Measurements from ENCODE around the gene BLOC1S5.
"Not testable (repeated sequence)": the region's sequence is repeated elsewhere in the genome, so short reads cannot be mapped to it uniquely, and the experiment has no call there.

DNA sequence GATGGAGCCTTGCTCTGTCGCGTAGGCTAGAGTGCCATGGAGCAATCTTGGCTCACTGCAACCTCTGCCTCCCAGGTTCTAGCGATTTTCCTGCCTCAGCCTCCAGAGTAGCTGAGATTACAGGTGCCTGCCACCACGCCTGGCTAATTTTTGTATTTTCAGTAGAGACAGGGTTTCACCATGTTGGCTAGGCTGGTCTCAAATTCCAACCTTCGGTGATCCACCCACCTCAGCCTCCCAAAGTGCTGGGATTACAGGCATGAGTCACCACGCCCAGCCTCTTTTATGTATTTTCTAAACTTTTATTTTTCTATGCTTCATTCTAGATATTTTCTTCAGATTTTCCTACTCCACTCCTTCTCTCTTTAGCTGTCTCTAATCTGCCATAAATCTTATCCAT is 80.2 kb downstream of the BLOC1S5 start:
- TF ChIP-seq, protein P1, sequence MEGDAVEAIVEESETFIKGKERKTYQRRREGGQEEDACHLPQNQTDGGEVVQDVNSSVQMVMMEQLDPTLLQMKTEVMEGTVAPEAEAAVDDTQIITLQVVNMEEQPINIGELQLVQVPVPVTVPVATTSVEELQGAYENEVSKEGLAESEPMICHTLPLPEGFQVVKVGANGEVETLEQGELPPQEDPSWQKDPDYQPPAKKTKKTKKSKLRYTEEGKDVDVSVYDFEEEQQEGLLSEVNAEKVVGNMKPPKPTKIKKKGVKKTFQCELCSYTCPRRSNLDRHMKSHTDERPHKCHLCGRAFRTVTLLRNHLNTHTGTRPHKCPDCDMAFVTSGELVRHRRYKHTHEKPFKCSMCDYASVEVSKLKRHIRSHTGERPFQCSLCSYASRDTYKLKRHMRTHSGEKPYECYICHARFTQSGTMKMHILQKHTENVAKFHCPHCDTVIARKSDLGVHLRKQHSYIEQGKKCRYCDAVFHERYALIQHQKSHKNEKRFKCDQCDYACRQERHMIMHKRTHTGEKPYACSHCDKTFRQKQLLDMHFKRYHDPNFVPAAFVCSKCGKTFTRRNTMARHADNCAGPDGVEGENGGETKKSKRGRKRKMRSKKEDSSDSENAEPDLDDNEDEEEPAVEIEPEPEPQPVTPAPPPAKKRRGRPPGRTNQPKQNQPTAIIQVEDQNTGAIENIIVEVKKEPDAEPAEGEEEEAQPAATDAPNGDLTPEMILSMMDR (IDR thresholded peaks at IDR 0.05; ENCODE audit: low read depth, low read length) = not testable (repeated sequence)
- not testable (repeated sequence) for TF ChIP-seq POLR2A (IDR thresholded peaks at IDR 0.05; ENCODE audit: extremely low read depth, insufficient read length); MYC (IDR thresholded peaks at IDR 0.05; ENCODE audit: low read depth, low read length)
- TF ChIP-seq, protein P2, sequence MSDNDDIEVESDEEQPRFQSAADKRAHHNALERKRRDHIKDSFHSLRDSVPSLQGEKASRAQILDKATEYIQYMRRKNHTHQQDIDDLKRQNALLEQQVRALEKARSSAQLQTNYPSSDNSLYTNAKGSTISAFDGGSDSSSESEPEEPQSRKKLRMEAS (IDR thresholded peaks at IDR 0.05; ENCODE audit: low read depth, low read length) = not testable (repeated sequence)
